PC-3 (cell line): ENCODE results near the gene RBP3. TPM values are rescaled to one million over a fixed set of nuclear protein-coding genes. Genes with fewer than 3 reads are reported as not detected.

ENCODE experiments used
- ATAC-seq: fragments of 200-7000 bp; cut with Tn5 transposase; 2 replicates; pipeline ENCODE4 v1.9.1; 2020; ENCODE audit warnings: mild to moderate bottlenecking, moderate library complexity
- BruUV-seq: library from RNA; stranded (reverse); fragments of 400-500 nt; replicated peaks from 2 replicates; lab custom pipeline; 2021; lab: Mats Ljungman, UMichigan
- CTCF ChIA-PET: fragments of 300-600 bp; sonication (Branson Sonifier 250); formaldehyde crosslinking; loops from one replicate; lab custom pipeline; 2022; ENCODE audit warnings: antibody characterized with exemption; lab: Charles Lee
- POLR2A ChIA-PET: fragments of 300-600 bp; sonication (Branson Sonifier 250); formaldehyde crosslinking; loops from one replicate; lab custom pipeline; 2022; ENCODE audit warnings: antibody characterized with exemption; ENCODE audit not compliant: unreplicated experiment; lab: Charles Lee
- DNase-seq: peaks from one replicate; pipeline ENCODE4 v3.0.0-alpha.2; 2015
- H2AFZ ChIP-seq: fragments of 300-600 bp; sonication (generic); 2 replicates; pipeline ENCODE4 v1.6.0; 2016; ENCODE audit warnings: antibody characterized with exemption, low read length
- H3F3A ChIP-seq: fragments of 300-600 bp; sonication (generic); one replicate; pipeline ENCODE4 v1.6.0; 2017; ENCODE audit warnings: antibody characterized with exemption, low read length, control low read depth, mild to moderate bottlenecking; ENCODE audit not compliant: unreplicated experiment
- H3K27ac ChIP-seq: fragments of 300-600 bp; sonication (generic); 2 replicates; pipeline ENCODE4 v1.5.1; 2016; ENCODE audit warnings: mild to moderate bottlenecking, low read length
- H3K27me3 ChIP-seq: fragments of 300-600 bp; sonication (generic); 2 replicates; pipeline ENCODE4 v1.6.1; 2016; ENCODE audit warnings: low read length, mixed read lengths
- H3K36me3 ChIP-seq: fragments of 300-600 bp; sonication (generic); 2 replicates; pipeline ENCODE4 v1.6.1; 2016; ENCODE audit warnings: low read depth, mixed run types, low read length, mixed read lengths
- H3K4me1 ChIP-seq: fragments of 300-600 bp; sonication (generic); 2 replicates; pipeline ENCODE4 v1.5.1; 2016; ENCODE audit warnings: low read length; ENCODE audit not compliant: insufficient read depth
- H3K4me2 ChIP-seq: fragments of 300-600 bp; sonication (generic); 2 replicates; pipeline ENCODE4 v1.6.0; 2016; ENCODE audit warnings: low read length
- H3K4me3 ChIP-seq: fragments of 300-600 bp; sonication (generic); 2 replicates; pipeline ENCODE4 v1.5.1; 2016; ENCODE audit warnings: mild to moderate bottlenecking, low read length, mixed read lengths
- H3K79me2 ChIP-seq: fragments of 300-600 bp; sonication (generic); 2 replicates; pipeline ENCODE4 v1.6.1; 2017; ENCODE audit warnings: low read length, mixed read lengths
- H3K9ac ChIP-seq: fragments of 300-600 bp; sonication (generic); 2 replicates; pipeline ENCODE4 v1.6.0; 2016; ENCODE audit warnings: mild to moderate bottlenecking, low read length
- H3K9me2 ChIP-seq: fragments of 300-600 bp; sonication (generic); replicated peaks from 2 replicates; pipeline ENCODE4 v1.6.1; 2016; ENCODE audit warnings: mixed run types, low read length, mixed read lengths
- H3K9me3 ChIP-seq: fragments of 300-600 bp; sonication (generic); 2 replicates; pipeline ENCODE4 v1.6.1; 2016; ENCODE audit warnings: low read length, mixed read lengths
- H4K20me1 ChIP-seq: fragments of 300-600 bp; sonication (generic); 2 replicates; pipeline ENCODE4 v1.6.1; 2016; ENCODE audit warnings: low read length, mixed read lengths
- CTCF ChIP-seq: fragments of 300-600 bp; sonication (generic); conservative IDR thresholded peaks from 2 replicates; pipeline ENCODE4 v1.5.1; 2017; ENCODE audit warnings: antibody characterized with exemption, low read depth, mild to moderate bottlenecking, low read length
- EZH2 ChIP-seq: fragments of 300-600 bp; sonication (generic); IDR thresholded peaks from one replicate; pipeline ENCODE4 v1.6.1; 2017; ENCODE audit warnings: antibody characterized with exemption, mild to moderate bottlenecking, low read length; ENCODE audit not compliant: unreplicated experiment
- EZH2phosphoT487 ChIP-seq: fragments of 300-600 bp; sonication (generic); IDR thresholded peaks from 2 replicates; pipeline ENCODE4 v1.6.1; 2018; ENCODE audit warnings: mild to moderate bottlenecking, antibody characterized with exemption, low read length, borderline replicate concordance
- intact Hi-C: fragments of 100-400 bp; cut with micrococcal nuclease; formaldehyde crosslinking; loops from 2 replicates; pipeline ENCODE4 v1.9.0; 2023
- total RNA-seq: library from RNA; depleted of rRNA; stranded (reverse); fragments of >200 nt; gene quantifications from 2 replicates; pipeline ENCODE4 v1.2.3, GENCODE V29; 2014

The RBP3 gene
- total RNA-seq, 1 experiment from 2014 or later, result not detected

DNA sequence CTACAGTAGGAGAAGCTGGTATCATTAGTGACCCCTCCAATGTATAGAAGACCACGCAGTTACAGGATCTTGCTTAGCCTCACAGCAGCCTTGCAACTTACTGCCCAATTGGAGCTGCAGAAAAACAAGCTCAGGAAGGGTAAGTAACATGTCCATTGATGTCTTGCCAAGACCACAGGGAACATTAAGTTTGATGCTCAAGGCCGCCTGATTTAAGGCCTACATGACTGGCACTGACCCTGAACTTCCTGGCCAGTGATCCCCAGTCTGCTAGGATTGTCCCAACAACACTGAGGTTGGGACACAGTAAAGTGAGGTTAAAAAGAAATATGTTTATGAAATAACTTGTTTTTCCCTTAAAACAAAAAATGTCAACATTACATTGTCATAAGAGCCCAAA, 32.7 kb upstream of the RBP3 start:
- Histone ChIP-seq H3K9me2 (no peaks in the 10 kb centered on the region), H3K27me3 (no peaks in the 10 kb centered on the region; the same call in 1 of the 2 replicates), H3K9ac (no peak overlapping the region), H3K79me2 (no peaks in the 10 kb centered on the region), H4K20me1 (no peaks in the 10 kb centered on the region), H3K27ac (no peak overlapping the region), H3K4me1 (peaks cover 10% of the 10 kb centered on the region), H3K4me2 (no peak overlapping the region), H2AFZ (no peak overlapping the region), H3K4me3 (no peak overlapping the region), H3F3A (no peaks in the 10 kb centered on the region), H3K36me3 (no peaks in the 10 kb centered on the region), H3K9me3 (no peaks in the 10 kb centered on the region)
- ChIA-PET CTCF (no interaction called here), POLR2A (no interaction called here)
- TF ChIP-seq EZH2phosphoT487, result no peak
- no peak for TF ChIP-seq CTCF
- TF ChIP-seq EZH2, result no peak
- DNase-seq, result no peak
- no peak for ATAC-seq
- intact Hi-C loops, result no loop called here
- BruUV-seq, result no TSS peak

DNA sequence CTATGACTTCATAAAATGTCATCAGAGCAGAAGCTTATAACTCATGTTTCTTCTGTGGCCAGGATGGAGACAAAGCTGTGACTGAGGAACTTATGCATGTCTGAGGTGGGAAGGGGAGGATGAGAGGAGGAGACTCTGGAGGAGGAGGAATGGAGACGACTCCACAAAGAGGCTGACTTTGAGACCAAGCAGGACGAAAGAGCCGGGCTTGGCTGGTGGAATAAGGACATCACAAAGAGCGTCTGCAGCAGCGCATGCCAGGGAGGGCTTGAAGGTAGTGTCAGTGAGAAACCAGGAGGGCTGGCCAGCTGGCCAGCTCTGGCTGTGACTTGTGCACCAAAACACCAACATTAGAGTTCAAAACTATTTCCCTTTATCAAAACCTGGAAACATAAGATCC, 32.0 kb upstream of the RBP3 start:
- H3K9me2 ChIP-seq, result no peaks in the 10 kb centered on the region
- DNase-seq, result no peak
- no peak overlapping the region for H3K4me2 ChIP-seq
- no peak for TF ChIP-seq CTCF
- TF ChIP-seq EZH2, result no peak
- no peak for TF ChIP-seq EZH2phosphoT487
- CTCF ChIA-PET, result no interaction called here
- POLR2A ChIA-PET, result no interaction called here
- H3K27ac ChIP-seq, result no peak overlapping the region
- BruUV-seq, result no TSS peak
- no peaks in the 10 kb centered on the region for H3F3A ChIP-seq
- H4K20me1 ChIP-seq, result no peaks in the 10 kb centered on the region
- no peak overlapping the region for H2AFZ ChIP-seq
- H3K9ac ChIP-seq, result no peak overlapping the region
- H3K4me3 ChIP-seq, result no peak overlapping the region
- no peak for ATAC-seq
- H3K4me1 ChIP-seq, result peaks cover 9% of the 10 kb centered on the region
- intact Hi-C loops, result no loop called here
- no peaks in the 10 kb centered on the region; the same call in 1 of the 2 replicates for H3K27me3 ChIP-seq
- no peaks in the 10 kb centered on the region for H3K36me3 ChIP-seq
- H3K9me3 ChIP-seq, result no peaks in the 10 kb centered on the region
- H3K79me2 ChIP-seq, result no peaks in the 10 kb centered on the region

GRCh38 chr10:47317251-47317650, 30.9 kb upstream of the RBP3 start:
- no peak for ATAC-seq
- H3K9me3 ChIP-seq, result no peaks in the 10 kb centered on the region
- no peak overlapping the region for H2AFZ ChIP-seq
- no peaks in the 10 kb centered on the region for H4K20me1 ChIP-seq
- H3K4me1 ChIP-seq, result no peaks in the 10 kb centered on the region
- POLR2A ChIA-PET, result no interaction called here
- no TSS peak for BruUV-seq
- H3K36me3 ChIP-seq, result no peaks in the 10 kb centered on the region
- H3K4me3 ChIP-seq, result no peak overlapping the region
- H3F3A ChIP-seq, result no peaks in the 10 kb centered on the region
- H3K27ac ChIP-seq, result no peak overlapping the region
- CTCF ChIA-PET, result no interaction called here
- intact Hi-C loops, result no loop called here
- no peak overlapping the region for H3K4me2 ChIP-seq
- no peaks in the 10 kb centered on the region for H3K9me2 ChIP-seq
- H3K9ac ChIP-seq, result no peak overlapping the region
- TF ChIP-seq EZH2 (no peak), EZH2phosphoT487 (no peak), CTCF (no peak)
- no peak for DNase-seq
- no peaks in the 10 kb centered on the region; the same call in 1 of the 2 replicates for H3K27me3 ChIP-seq
- H3K79me2 ChIP-seq, result no peaks in the 10 kb centered on the region
